ENCODE data around the gene MICALL2. TPM values are rescaled to one million over a fixed set of nuclear protein-coding genes. Genes with fewer than 3 reads are reported as not detected.

Gene MICALL2
- total and polyA plus RNA-seq, 4 donors, result 41.7 to 346 (median 64.0) TPM

DNA sequence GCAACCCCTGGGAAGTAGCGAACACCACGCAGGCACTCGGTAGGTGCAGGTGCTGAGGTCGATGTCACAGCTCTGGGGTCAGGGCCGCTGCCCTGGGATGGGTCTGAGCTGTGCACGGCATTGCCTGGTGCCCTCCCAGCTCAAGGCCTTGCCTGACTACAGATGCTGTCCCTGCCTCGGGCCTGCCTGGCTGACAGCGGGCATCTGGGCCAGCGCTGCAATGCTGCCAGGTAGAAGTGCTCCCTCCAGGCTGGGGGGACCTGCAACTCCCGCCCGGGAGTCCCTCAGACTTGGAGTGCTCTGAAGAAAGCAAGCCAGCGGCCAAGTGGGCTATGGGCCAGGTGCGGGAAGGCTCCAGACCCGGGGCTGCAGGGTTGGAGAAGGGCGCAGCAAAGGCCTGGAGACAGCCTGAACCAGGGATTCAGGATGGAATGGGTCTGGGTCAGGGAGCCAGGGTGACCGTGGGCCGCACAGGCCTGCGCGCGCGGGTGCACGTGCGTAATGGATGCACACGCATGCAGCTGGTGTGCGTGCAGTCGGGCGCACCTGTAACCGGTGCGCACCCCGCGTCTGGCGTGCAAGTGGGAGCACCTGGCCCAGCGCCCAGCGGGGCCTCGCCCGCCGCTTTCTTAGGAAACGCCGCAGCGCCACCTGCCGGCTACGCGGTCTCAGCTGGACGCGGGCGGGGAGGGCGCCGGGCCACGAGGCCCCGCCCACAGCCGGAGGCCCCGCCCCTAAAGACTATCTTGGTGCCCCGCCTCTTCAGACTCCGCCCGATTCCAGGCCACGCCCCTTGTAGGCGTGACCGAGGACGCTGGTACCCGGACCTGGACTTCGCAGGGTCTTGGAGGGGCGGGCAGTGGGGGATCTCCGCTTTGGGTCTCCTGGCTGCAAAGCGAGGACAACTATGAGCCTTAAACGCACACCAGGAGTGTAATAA is 46.7 kb downstream of the MICALL2 start:
- Histone ChIP-seq H3K27ac (ENCODE audit: low read depth in 1 of 2, low read length in 2 of 2) (no peak overlapping the region), H3K4me1 (ENCODE audit: control insufficient read depth in 1 of 2, insufficient read depth in 2 of 2, low read length in 2 of 2) (no peaks in the 10 kb centered on the region), H3K36me3 (ENCODE audit: control insufficient read depth in 1 of 2, insufficient read depth in 2 of 2, low read length in 1 of 2) (no peaks in the 10 kb centered on the region), H3K4me3 (ENCODE audit: low read length in 2 of 2) (no peak overlapping the region), H3K9me3 (ENCODE audit: control insufficient read depth, low read length) (no peaks in the 10 kb centered on the region), H3K27me3 (ENCODE audit: control insufficient read depth in 1 of 2, insufficient read depth in 2 of 2, low read length in 1 of 2) (peaks cover 0 to 3% of the 10 kb centered on the region in 2 donors)
- intact Hi-C loops (cut with DNase I), result loop anchor here in 1 of 2 donors (5.0 kb wide), 1 partner anchor 220 kb away; no protein-coding TSS in a partner anchor
- DNase-seq (peak; percentile 87 to 94), ATAC-seq (ENCODE audit: low FRiP score) (peak; percentile 74)
- WGBS, 2 donors, result 11 to 12% methylated on average over 65 of the region's 65 CpGs

- Histone ChIP-seq H3K4me1 (ENCODE audit: control insufficient read depth in 1 of 2, insufficient read depth in 2 of 2, low read length in 2 of 2) (no peaks in the 10 kb centered on the region), H3K4me3 (ENCODE audit: low read length in 2 of 2) (no peak overlapping the region), H3K36me3 (ENCODE audit: control insufficient read depth in 1 of 2, insufficient read depth in 2 of 2, low read length in 1 of 2) (no peaks in the 10 kb centered on the region), H3K27me3 (ENCODE audit: control insufficient read depth in 1 of 2, insufficient read depth in 2 of 2, low read length in 1 of 2) (peaks cover 0 to 3% of the 10 kb centered on the region in 2 donors), H3K9me3 (ENCODE audit: control insufficient read depth, low read length) (no peaks in the 10 kb centered on the region), H3K27ac (ENCODE audit: low read depth in 1 of 2, low read length in 2 of 2) (no peak overlapping the region)
- 93 to 94% methylated on average over 28 of the region's 28 CpGs for WGBS, 2 donors
- DNase-seq (no peak), ATAC-seq (ENCODE audit: low FRiP score) (no peak)
- intact Hi-C loops (cut with DNase I), result loop anchor here in 1 of 2 donors (5.0 kb wide), 1 partner anchor 219 kb away; no protein-coding TSS in a partner anchor
Measured at GRCh38 chr7:1411414-1411813, 47.9 kb downstream of the MICALL2 start.

GRCh38 chr7:1410992-1411391 is 48.3 kb downstream of the MICALL2 start:
- intact Hi-C loops (cut with DNase I), result loop anchor here in 1 of 2 donors (5.0 kb wide), 1 partner anchor 219 kb away; no protein-coding TSS in a partner anchor
- no peak overlapping the region for H3K4me3 ChIP-seq (ENCODE audit: low read length in 2 of 2)
- ATAC-seq (ENCODE audit: low FRiP score), result no peak
- WGBS, 2 donors, result 54 to 56% methylated on average over 12 of the region's 12 CpGs
- no peaks in the 10 kb centered on the region for H3K36me3 ChIP-seq (ENCODE audit: control insufficient read depth in 1 of 2, insufficient read depth in 2 of 2, low read length in 1 of 2)
- no peak overlapping the region for H3K27ac ChIP-seq (ENCODE audit: low read depth in 1 of 2, low read length in 2 of 2)
- H3K9me3 ChIP-seq (ENCODE audit: control insufficient read depth, low read length), result no peaks in the 10 kb centered on the region
- DNase-seq, result no peak
- peaks cover 0 to 3% of the 10 kb centered on the region in 2 donors for H3K27me3 ChIP-seq (ENCODE audit: control insufficient read depth in 1 of 2, insufficient read depth in 2 of 2, low read length in 1 of 2)
- no peaks in the 10 kb centered on the region for H3K4me1 ChIP-seq (ENCODE audit: control insufficient read depth in 1 of 2, insufficient read depth in 2 of 2, low read length in 2 of 2)

- ATAC-seq (ENCODE audit: low FRiP score) (no peak), DNase-seq (no peak)
- intact Hi-C loops (cut with DNase I), result no loop called here
- Histone ChIP-seq H3K36me3 (ENCODE audit: control insufficient read depth in 1 of 2, insufficient read depth in 2 of 2, low read length in 1 of 2) (no peaks in the 10 kb centered on the region), H3K4me1 (ENCODE audit: control insufficient read depth in 1 of 2, insufficient read depth in 2 of 2, low read length in 2 of 2) (no peaks in the 10 kb centered on the region), H3K27ac (ENCODE audit: low read depth in 1 of 2, low read length in 2 of 2) (no peak overlapping the region), H3K9me3 (ENCODE audit: control insufficient read depth, low read length) (no peaks in the 10 kb centered on the region), H3K27me3 (ENCODE audit: control insufficient read depth in 1 of 2, insufficient read depth in 2 of 2, low read length in 1 of 2) (peaks cover 0 to 3% of the 10 kb centered on the region in 2 donors), H3K4me3 (ENCODE audit: low read length in 2 of 2) (no peak overlapping the region)
- 73 to 76% methylated on average over 7 of the region's 7 CpGs for WGBS, 2 donors
Measured at GRCh38 chr7:1409555-1409954, 49.7 kb downstream of the MICALL2 start.

DNA sequence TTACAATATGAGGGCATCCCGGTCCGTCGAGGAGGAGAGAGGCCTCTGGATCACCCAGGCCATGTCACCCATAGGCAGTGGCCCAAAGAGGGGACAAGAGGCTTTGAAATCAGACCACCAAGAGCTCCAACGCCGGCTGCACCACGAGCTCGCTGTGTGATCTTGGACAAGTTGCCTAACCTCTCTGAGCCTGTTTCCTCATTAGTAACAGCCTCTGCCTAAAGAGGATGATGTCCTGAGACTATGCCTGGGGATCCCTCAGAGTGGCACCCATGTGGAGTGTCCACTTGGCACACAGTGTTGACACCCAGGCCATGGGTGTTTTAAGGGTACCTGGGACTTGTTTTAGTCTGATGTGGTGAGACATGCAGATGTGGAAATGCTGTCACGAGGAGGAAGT is 50.8 kb downstream of the MICALL2 start:
- peaks cover 0 to 3% of the 10 kb centered on the region in 2 donors for H3K27me3 ChIP-seq (ENCODE audit: control insufficient read depth in 1 of 2, insufficient read depth in 2 of 2, low read length in 1 of 2)
- H3K9me3 ChIP-seq (ENCODE audit: control insufficient read depth, low read length), result no peaks in the 10 kb centered on the region
- 85% methylated on average over 8 of the region's 8 CpGs for WGBS, 2 donors
- no peak overlapping the region for H3K27ac ChIP-seq (ENCODE audit: low read depth in 1 of 2, low read length in 2 of 2)
- intact Hi-C loops (cut with DNase I), result no loop called here
- ATAC-seq (ENCODE audit: low FRiP score) (no peak), DNase-seq (no peak)
- no peaks in the 10 kb centered on the region for H3K4me1 ChIP-seq (ENCODE audit: control insufficient read depth in 1 of 2, insufficient read depth in 2 of 2, low read length in 2 of 2)
- no peaks in the 10 kb centered on the region for H3K36me3 ChIP-seq (ENCODE audit: control insufficient read depth in 1 of 2, insufficient read depth in 2 of 2, low read length in 1 of 2)
- no peak overlapping the region for H3K4me3 ChIP-seq (ENCODE audit: low read length in 2 of 2)

- Histone ChIP-seq H3K27me3 (ENCODE audit: control insufficient read depth in 1 of 2, insufficient read depth in 2 of 2, low read length in 1 of 2) (peaks cover 0 to 3% of the 10 kb centered on the region in 2 donors), H3K4me1 (ENCODE audit: control insufficient read depth in 1 of 2, insufficient read depth in 2 of 2, low read length in 2 of 2) (no peaks in the 10 kb centered on the region), H3K9me3 (ENCODE audit: control insufficient read depth, low read length) (no peaks in the 10 kb centered on the region), H3K36me3 (ENCODE audit: control insufficient read depth in 1 of 2, insufficient read depth in 2 of 2, low read length in 1 of 2) (no peaks in the 10 kb centered on the region), H3K4me3 (ENCODE audit: low read length in 2 of 2) (no peak overlapping the region), H3K27ac (ENCODE audit: low read depth in 1 of 2, low read length in 2 of 2) (no peak overlapping the region)
- DNase-seq (no peak), ATAC-seq (ENCODE audit: low FRiP score) (no peak)
- 52 to 55% methylated on average over 24 of the region's 24 CpGs for WGBS, 2 donors
- intact Hi-C loops (cut with DNase I), result no loop called here
Measured at GRCh38 chr7:1407892-1408291, 51.4 kb downstream of the MICALL2 start.

- H3K27ac ChIP-seq (ENCODE audit: low read depth in 1 of 2, low read length in 2 of 2), result no peak overlapping the region
- ATAC-seq (ENCODE audit: low FRiP score) (no peak), DNase-seq (no peak)
- H3K4me3 ChIP-seq (ENCODE audit: low read length in 2 of 2), result no peak overlapping the region
- WGBS, 2 donors, result 57 to 61% methylated on average over 21 of the region's 21 CpGs
- peaks cover 0 to 3% of the 10 kb centered on the region in 2 donors for H3K27me3 ChIP-seq (ENCODE audit: control insufficient read depth in 1 of 2, insufficient read depth in 2 of 2, low read length in 1 of 2)
- no peaks in the 10 kb centered on the region for H3K36me3 ChIP-seq (ENCODE audit: control insufficient read depth in 1 of 2, insufficient read depth in 2 of 2, low read length in 1 of 2)
- no peaks in the 10 kb centered on the region for H3K4me1 ChIP-seq (ENCODE audit: control insufficient read depth in 1 of 2, insufficient read depth in 2 of 2, low read length in 2 of 2)
- peaks cover 8% of the 10 kb centered on the region for H3K9me3 ChIP-seq (ENCODE audit: control insufficient read depth, low read length)
- intact Hi-C loops (cut with DNase I), result no loop called here
Measured at GRCh38 chr7:1404898-1405548, 54.2 kb downstream of the MICALL2 start.

DNA sequence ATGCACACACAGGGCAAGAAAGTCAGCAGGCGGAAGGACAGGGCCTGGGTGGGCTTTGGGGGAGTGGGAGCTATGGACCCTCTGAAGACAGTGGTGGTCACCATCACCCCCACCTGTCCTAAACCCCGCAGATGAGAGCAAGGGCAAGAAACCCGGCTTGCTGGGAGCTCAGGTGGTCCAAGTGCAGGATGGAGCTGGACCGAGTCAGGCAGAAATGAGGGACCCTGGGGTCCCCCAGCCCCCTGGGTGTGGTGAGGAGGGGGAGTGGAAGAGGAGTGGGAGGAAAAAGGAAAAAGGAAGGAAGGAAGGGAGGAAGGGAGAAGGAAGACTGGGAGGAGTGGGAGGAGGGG is 54.8 kb downstream of the MICALL2 start:
- Histone ChIP-seq H3K4me3 (ENCODE audit: low read length in 2 of 2) (no peak overlapping the region), H3K9me3 (ENCODE audit: control insufficient read depth, low read length) (peaks cover 8% of the 10 kb centered on the region), H3K4me1 (ENCODE audit: control insufficient read depth in 1 of 2, insufficient read depth in 2 of 2, low read length in 2 of 2) (no peaks in the 10 kb centered on the region), H3K27me3 (ENCODE audit: control insufficient read depth in 1 of 2, insufficient read depth in 2 of 2, low read length in 1 of 2) (peaks cover 0 to 3% of the 10 kb centered on the region in 2 donors), H3K27ac (ENCODE audit: low read depth in 1 of 2, low read length in 2 of 2) (no peak overlapping the region), H3K36me3 (ENCODE audit: control insufficient read depth in 1 of 2, insufficient read depth in 2 of 2, low read length in 1 of 2) (no peaks in the 10 kb centered on the region)
- DNase-seq, result no peak
- ATAC-seq (ENCODE audit: low FRiP score), result no peak
- intact Hi-C loops (cut with DNase I), result no loop called here
- WGBS, 2 donors, result 32 to 40% methylated on average over 4 of the region's 4 CpGs
